Measurements from ENCODE around the gene CDK2. TPM values are rescaled to one million over a fixed set of nuclear protein-coding genes. Genes with fewer than 3 reads are reported as not detected.

CDK2 gene
- total and polyA plus RNA-seq, 4 donors, result 5.1 to 22.6 (median 8.0) TPM

DNA sequence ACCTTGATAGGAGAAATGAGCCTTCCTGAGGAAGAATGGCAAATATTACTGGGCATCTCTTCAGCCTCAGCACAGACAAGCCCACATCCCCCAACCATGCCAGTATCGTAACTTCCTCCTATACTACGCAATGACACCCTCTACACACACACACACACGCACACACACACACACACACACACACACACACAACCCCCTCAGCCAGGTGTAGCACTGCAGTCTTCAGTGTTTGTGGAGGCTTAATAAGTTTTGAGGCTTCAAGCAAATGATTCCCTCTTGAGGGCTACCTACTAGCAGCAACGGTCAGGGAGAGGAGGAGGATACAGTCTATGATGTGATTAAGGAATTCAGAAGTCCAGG, 34.1 kb upstream of the CDK2 start:
- TF ChIP-seq RXRA (IDR thresholded peaks at IDR 0.05) (no peak), HNF4G (IDR thresholded peaks at IDR 0.05) (no peak)
- TF ChIP-seq, protein P1, sequence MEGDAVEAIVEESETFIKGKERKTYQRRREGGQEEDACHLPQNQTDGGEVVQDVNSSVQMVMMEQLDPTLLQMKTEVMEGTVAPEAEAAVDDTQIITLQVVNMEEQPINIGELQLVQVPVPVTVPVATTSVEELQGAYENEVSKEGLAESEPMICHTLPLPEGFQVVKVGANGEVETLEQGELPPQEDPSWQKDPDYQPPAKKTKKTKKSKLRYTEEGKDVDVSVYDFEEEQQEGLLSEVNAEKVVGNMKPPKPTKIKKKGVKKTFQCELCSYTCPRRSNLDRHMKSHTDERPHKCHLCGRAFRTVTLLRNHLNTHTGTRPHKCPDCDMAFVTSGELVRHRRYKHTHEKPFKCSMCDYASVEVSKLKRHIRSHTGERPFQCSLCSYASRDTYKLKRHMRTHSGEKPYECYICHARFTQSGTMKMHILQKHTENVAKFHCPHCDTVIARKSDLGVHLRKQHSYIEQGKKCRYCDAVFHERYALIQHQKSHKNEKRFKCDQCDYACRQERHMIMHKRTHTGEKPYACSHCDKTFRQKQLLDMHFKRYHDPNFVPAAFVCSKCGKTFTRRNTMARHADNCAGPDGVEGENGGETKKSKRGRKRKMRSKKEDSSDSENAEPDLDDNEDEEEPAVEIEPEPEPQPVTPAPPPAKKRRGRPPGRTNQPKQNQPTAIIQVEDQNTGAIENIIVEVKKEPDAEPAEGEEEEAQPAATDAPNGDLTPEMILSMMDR (IDR thresholded peaks at IDR 0.05; ENCODE audit: low read depth, low read length, missing input control), result no peak
- TF ChIP-seq, protein P2, sequence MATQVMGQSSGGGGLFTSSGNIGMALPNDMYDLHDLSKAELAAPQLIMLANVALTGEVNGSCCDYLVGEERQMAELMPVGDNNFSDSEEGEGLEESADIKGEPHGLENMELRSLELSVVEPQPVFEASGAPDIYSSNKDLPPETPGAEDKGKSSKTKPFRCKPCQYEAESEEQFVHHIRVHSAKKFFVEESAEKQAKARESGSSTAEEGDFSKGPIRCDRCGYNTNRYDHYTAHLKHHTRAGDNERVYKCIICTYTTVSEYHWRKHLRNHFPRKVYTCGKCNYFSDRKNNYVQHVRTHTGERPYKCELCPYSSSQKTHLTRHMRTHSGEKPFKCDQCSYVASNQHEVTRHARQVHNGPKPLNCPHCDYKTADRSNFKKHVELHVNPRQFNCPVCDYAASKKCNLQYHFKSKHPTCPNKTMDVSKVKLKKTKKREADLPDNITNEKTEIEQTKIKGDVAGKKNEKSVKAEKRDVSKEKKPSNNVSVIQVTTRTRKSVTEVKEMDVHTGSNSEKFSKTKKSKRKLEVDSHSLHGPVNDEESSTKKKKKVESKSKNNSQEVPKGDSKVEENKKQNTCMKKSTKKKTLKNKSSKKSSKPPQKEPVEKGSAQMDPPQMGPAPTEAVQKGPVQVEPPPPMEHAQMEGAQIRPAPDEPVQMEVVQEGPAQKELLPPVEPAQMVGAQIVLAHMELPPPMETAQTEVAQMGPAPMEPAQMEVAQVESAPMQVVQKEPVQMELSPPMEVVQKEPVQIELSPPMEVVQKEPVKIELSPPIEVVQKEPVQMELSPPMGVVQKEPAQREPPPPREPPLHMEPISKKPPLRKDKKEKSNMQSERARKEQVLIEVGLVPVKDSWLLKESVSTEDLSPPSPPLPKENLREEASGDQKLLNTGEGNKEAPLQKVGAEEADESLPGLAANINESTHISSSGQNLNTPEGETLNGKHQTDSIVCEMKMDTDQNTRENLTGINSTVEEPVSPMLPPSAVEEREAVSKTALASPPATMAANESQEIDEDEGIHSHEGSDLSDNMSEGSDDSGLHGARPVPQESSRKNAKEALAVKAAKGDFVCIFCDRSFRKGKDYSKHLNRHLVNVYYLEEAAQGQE (IDR thresholded peaks at IDR 0.05), result no peak
- Histone ChIP-seq H3K4me1 (ENCODE audit: control insufficient read depth in 4 of 4, insufficient read depth in 4 of 4, low read length in 3 of 4) (peaks cover 4 to 20% (median 10%) of the 10 kb centered on the region in 4 donors), H3K36me3 (ENCODE audit: control insufficient read depth in 4 of 4, insufficient read depth in 3 of 4, low read depth in 1 of 4, low read length in 3 of 4) (no peaks in the 10 kb centered on the region), H3K9ac (ENCODE audit: low read depth in 1 of 2, low read length in 2 of 2) (peak overlapping the region in 1 of 2 donors; percentile 33), H3K27ac (ENCODE audit: low read depth in 1 of 2, low read length in 2 of 2) (no peak overlapping the region), H3K9me3 (ENCODE audit: control insufficient read depth in 4 of 4, low read length in 3 of 4) (no peaks in the 10 kb centered on the region), H3K27me3 (ENCODE audit: control insufficient read depth in 4 of 4, insufficient read depth in 4 of 4, low read length in 3 of 4) (no peaks in the 10 kb centered on the region), H3K4me3 (ENCODE audit: low read depth in 1 of 3, low read length in 3 of 3) (peak overlapping the region in 2 of 3 donors; percentile 29 to 68)
- DNase-seq (ENCODE audit: low spot score), result no peak
- 25% methylated on average over 4 of the region's 4 CpGs for WGBS

DNA sequence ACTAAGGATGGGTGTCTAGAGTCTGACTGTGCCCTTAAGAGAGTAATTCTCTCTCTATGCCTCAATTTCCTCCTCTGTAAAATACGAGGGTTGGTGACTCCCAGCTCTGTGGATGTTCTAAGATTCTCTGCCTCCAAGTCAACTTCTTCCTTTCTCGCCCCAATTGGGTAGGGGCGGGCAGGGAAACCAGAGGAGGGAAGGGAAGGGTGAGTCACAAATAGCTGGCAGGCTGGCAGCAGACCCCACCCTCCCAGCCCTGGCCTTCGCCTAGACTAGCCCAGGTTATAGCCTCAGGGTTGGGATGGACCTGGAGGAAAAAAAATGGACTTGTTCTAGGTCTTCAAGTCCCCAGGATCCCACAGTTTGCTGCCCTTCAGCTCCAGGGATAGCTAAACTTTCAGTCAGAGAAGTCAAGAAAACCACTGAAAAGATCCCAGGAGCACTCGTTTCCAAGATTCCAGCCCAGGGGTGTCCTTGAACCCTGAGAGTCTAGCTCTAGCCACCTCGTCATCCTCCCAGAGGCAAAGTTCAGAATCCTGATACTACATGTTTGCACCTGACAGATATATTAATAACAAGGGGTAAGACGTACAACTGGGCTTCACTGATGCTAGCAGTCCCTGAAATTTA, 33.3 kb upstream of the CDK2 start:
- Histone ChIP-seq H3K4me3 (ENCODE audit: low read depth in 1 of 3, low read length in 3 of 3) (no peak overlapping the region), H3K9ac (ENCODE audit: low read depth in 1 of 2, low read length in 2 of 2) (no peak overlapping the region), H3K9me3 (ENCODE audit: control insufficient read depth in 4 of 4, low read length in 3 of 4) (no peaks in the 10 kb centered on the region), H3K27ac (ENCODE audit: low read depth in 1 of 2, low read length in 2 of 2) (no peak overlapping the region), H3K27me3 (ENCODE audit: control insufficient read depth in 4 of 4, insufficient read depth in 4 of 4, low read length in 3 of 4) (no peaks in the 10 kb centered on the region), H3K4me1 (ENCODE audit: control insufficient read depth in 4 of 4, insufficient read depth in 4 of 4, low read length in 3 of 4) (peaks cover 3 to 15% (median 7%) of the 10 kb centered on the region in 4 donors), H3K36me3 (ENCODE audit: control insufficient read depth in 4 of 4, insufficient read depth in 3 of 4, low read depth in 1 of 4, low read length in 3 of 4) (no peaks in the 10 kb centered on the region)
- no peak for DNase-seq (ENCODE audit: low spot score)
- TF ChIP-seq HNF4A (conservative IDR thresholded peaks at IDR 0.05) (no peak), EGR1 (IDR thresholded peaks at IDR 0.05; ENCODE audit: low read depth in 2 of 2) (no peak), YY1 (IDR thresholded peaks at IDR 0.05) (no peak), JUND (IDR thresholded peaks at IDR 0.05) (no peak), ATF3 (IDR thresholded peaks at IDR 0.05) (no peak), TAF1 (conservative IDR thresholded peaks at IDR 0.05) (no peak), NR2F2 (IDR thresholded peaks at IDR 0.05) (no peak), FOXA1 (IDR thresholded peaks at IDR 0.05) (no peak), SP1 (IDR thresholded peaks at IDR 0.05) (no peak)
- TF ChIP-seq, protein P2 (IDR thresholded peaks at IDR 0.05), result no peak
- TF ChIP-seq, protein P3, sequence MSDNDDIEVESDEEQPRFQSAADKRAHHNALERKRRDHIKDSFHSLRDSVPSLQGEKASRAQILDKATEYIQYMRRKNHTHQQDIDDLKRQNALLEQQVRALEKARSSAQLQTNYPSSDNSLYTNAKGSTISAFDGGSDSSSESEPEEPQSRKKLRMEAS (IDR thresholded peaks at IDR 0.05), result no peak
- WGBS, result 74% methylated on average over 7 of the region's 7 CpGs
